GM23248 (cell line): ENCODE data around the gene MATN3.

Experiments
- EZH2 ChIP-seq: fragments of 200-600 bp; sonication (generic); IDR thresholded peaks from 2 replicates; pipeline ENCODE4 v1.6.1; 2018; ENCODE audit warnings: antibody characterized with exemption, mild to moderate bottlenecking; ENCODE audit not compliant: insufficient read depth, poor library complexity, severe bottlenecking
- EZH2phosphoT487 ChIP-seq: fragments of 200-600 bp; sonication (generic); IDR thresholded peaks from 2 replicates; pipeline ENCODE4 v1.6.1; 2018; ENCODE audit warnings: antibody characterized with exemption, moderate library complexity, mild to moderate bottlenecking, low read depth; ENCODE audit not compliant: insufficient read depth

GRCh38 chr2:19988600-19988999, 23.9 kb downstream of the MATN3 start:
- TF ChIP-seq EZH2 (no peak), EZH2phosphoT487 (no peak)
